ENCODE measurements around the gene TWF2.

- TF ChIP-seq CTCF (IDR thresholded peaks at IDR 0.05) (no peak), POLR2A (IDR thresholded peaks at IDR 0.05) (no peak)
These were observed 40.0 kb downstream of the TWF2 start for GRCh38 chr3:52198643-52199608.

All from lower leg skin (tissue), 3 donors.